B cell (primary cell): ENCODE measurements around the gene KRTAP20-1.

Experiments
- EZH2 ChIP-seq: IDR thresholded peaks from 2 replicates; pipeline ENCODE4 v1.6.1; 2012; ENCODE audit warnings: borderline replicate concordance, low read depth, mild to moderate bottlenecking, moderate library complexity, low read length; ENCODE audit not compliant: insufficient read depth, poor library complexity, severe bottlenecking
- TF ChIP-seq, protein P1 (sequence below): fragments of 200-600 bp; IDR thresholded peaks from one replicate; pipeline ENCODE4 v1.8.0; 2022; ENCODE audit warnings: antibody characterized with exemption, mild to moderate bottlenecking

DNA sequence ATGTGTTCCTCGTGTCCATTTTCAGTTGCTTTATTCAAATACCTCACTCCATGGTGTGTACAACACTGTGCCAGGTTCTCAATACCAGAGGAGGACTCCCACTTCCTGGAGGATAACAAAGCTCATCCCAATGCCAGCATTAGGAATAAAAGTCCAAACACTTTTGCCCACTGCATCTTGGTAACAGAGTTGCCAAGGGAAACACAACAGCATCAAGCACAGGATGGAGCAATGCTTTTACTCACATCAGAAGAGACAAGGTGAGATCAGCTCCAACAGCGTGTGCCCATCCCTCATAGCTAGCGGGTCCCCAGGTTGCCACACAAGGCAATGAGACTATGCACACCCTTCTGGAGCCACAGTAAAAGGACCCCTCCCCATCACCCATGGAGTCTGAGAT, 7.1 kb downstream of the KRTAP20-1 start:
- TF ChIP-seq, protein P1, sequence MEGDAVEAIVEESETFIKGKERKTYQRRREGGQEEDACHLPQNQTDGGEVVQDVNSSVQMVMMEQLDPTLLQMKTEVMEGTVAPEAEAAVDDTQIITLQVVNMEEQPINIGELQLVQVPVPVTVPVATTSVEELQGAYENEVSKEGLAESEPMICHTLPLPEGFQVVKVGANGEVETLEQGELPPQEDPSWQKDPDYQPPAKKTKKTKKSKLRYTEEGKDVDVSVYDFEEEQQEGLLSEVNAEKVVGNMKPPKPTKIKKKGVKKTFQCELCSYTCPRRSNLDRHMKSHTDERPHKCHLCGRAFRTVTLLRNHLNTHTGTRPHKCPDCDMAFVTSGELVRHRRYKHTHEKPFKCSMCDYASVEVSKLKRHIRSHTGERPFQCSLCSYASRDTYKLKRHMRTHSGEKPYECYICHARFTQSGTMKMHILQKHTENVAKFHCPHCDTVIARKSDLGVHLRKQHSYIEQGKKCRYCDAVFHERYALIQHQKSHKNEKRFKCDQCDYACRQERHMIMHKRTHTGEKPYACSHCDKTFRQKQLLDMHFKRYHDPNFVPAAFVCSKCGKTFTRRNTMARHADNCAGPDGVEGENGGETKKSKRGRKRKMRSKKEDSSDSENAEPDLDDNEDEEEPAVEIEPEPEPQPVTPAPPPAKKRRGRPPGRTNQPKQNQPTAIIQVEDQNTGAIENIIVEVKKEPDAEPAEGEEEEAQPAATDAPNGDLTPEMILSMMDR, result no peak
- TF ChIP-seq EZH2, result no peak
